ENCODE measurements around the gene CLIC4. TPM values are rescaled to one million over a fixed set of nuclear protein-coding genes. Genes with fewer than 3 reads are reported as not detected.

CLIC4 gene
- total RNA-seq, 1 donor from 2014 or later = 136 TPM

DNA sequence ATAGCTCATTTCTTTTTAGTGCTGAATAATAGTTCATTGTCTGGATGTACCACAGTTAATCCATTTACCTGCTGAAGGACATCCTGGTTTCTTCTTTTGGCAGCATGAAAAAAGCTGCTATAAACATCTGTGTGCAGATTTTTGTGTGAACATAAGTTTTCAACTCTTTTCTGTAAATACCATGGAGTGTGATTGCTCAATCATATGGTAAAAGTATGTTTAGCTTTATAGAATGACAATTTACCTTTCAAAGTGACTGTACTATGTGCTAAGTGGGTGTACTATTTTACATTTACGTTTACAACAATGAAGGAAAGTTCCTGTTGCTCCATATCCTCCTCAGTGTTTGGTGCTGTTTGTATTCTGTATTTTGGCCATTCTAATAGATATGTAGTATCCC lies 135.8 kb downstream of the CLIC4 start:
- H3K4me3 Mint-ChIP-seq = no peak overlapping the region
- H3K9me3 Mint-ChIP-seq = peaks cover 36% of the 10 kb centered on the region
- no peak for DNase-seq (ENCODE audit: low spot score in 2 of 2, unreplicated experiment in 2 of 2)
- H3K27ac Mint-ChIP-seq = no peak overlapping the region
- peaks cover 3% of the 10 kb centered on the region for H3K36me3 Mint-ChIP-seq
- peaks cover 28% of the 10 kb centered on the region for H3K27me3 Mint-ChIP-seq (ENCODE audit: low read depth)
- TF ChIP-seq, protein P1, sequence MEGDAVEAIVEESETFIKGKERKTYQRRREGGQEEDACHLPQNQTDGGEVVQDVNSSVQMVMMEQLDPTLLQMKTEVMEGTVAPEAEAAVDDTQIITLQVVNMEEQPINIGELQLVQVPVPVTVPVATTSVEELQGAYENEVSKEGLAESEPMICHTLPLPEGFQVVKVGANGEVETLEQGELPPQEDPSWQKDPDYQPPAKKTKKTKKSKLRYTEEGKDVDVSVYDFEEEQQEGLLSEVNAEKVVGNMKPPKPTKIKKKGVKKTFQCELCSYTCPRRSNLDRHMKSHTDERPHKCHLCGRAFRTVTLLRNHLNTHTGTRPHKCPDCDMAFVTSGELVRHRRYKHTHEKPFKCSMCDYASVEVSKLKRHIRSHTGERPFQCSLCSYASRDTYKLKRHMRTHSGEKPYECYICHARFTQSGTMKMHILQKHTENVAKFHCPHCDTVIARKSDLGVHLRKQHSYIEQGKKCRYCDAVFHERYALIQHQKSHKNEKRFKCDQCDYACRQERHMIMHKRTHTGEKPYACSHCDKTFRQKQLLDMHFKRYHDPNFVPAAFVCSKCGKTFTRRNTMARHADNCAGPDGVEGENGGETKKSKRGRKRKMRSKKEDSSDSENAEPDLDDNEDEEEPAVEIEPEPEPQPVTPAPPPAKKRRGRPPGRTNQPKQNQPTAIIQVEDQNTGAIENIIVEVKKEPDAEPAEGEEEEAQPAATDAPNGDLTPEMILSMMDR (IDR thresholded peaks at IDR 0.05; ENCODE audit: unreplicated experiment) = no peak
- no peaks in the 10 kb centered on the region for H3K4me1 Mint-ChIP-seq

DNA sequence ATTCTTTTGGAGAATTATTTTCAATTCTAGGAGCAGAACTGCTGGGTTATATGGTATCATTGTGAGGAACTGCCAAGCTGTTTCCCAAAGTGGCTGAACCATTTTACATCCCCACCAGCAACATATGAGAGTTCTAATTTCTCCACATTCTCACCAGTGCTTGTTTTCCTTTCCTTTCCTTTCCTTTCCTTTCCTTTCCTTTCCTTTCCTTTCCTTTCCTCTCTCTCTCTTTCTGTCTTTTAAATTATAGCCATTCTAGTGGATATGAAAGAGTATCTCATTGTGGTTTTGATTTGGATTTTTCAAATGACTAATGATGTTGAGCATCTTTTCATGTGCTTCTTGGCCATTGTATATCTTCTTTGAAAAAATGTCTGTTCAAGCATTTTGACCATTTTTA lies 139.5 kb downstream of the CLIC4 start:
- Mint-ChIP-seq H3K36me3 (peaks cover 3% of the 10 kb centered on the region), H3K27me3 (ENCODE audit: low read depth) (peaks cover 29% of the 10 kb centered on the region), H3K27ac (no peak overlapping the region), H3K4me1 (no peaks in the 10 kb centered on the region), H3K4me3 (no peak overlapping the region), H3K9me3 (peaks cover 37% of the 10 kb centered on the region)
- TF ChIP-seq, protein P1 (IDR thresholded peaks at IDR 0.05; ENCODE audit: unreplicated experiment) = no peak
- no peak for DNase-seq (ENCODE audit: low spot score in 2 of 2, unreplicated experiment in 2 of 2)

GRCh38 chr1:24886241-24886640 lies 141.0 kb downstream of the CLIC4 start:
- Mint-ChIP-seq H3K36me3 (peaks cover 3% of the 10 kb centered on the region), H3K9me3 (peaks cover 39% of the 10 kb centered on the region), H3K4me1 (no peaks in the 10 kb centered on the region), H3K27ac (no peak overlapping the region), H3K4me3 (no peak overlapping the region), H3K27me3 (ENCODE audit: low read depth) (peaks cover 23% of the 10 kb centered on the region)
- TF ChIP-seq, protein P1 (IDR thresholded peaks at IDR 0.05; ENCODE audit: unreplicated experiment) = no peak
- DNase-seq (ENCODE audit: low spot score in 2 of 2, unreplicated experiment in 2 of 2) = no peak

GRCh38 chr1:24888061-24888970 lies 143.1 kb downstream of the CLIC4 start:
- Mint-ChIP-seq H3K9me3 (peaks cover 33% of the 10 kb centered on the region), H3K36me3 (peaks cover 7% of the 10 kb centered on the region), H3K27ac (no peak overlapping the region), H3K27me3 (ENCODE audit: low read depth) (peaks cover 12% of the 10 kb centered on the region), H3K4me1 (no peaks in the 10 kb centered on the region), H3K4me3 (no peak overlapping the region)
- no peak for DNase-seq (ENCODE audit: low spot score in 2 of 2, unreplicated experiment in 2 of 2)
- TF ChIP-seq, protein P1 (IDR thresholded peaks at IDR 0.05; ENCODE audit: unreplicated experiment) = no peak

DNA sequence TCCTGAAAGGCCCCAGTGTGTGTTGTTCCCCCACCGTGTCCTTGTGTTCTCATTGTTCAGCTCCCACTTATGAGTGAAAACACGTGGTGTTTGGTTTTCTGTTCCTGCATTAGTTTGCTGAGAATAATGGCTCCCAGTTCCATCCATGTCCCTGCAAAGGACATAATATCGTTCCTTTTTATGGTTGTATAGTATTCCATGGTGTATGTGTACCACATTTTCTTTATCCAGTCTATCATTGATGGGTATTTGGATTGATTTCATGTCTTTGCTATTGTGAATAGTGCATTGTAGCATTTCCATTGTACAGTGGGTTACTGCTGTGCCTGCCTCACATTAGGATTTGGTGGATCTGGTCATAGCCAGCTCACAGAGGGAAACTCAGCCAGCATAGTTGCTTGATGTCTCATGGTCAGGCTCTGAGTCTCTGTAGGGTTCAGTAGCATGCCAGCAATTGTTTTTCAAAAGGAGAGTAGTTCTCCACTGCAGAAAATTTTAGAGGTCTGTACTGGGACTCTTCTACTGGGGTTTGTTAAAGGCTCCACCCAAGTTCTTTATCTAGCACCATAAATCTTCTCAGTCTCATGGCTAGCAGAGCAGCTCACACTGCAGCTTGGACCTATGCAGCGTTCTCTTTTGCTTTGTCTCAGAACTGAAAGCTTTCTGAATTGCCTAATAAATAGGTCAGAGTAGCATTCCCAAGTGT lies 143.9 kb downstream of the CLIC4 start:
- TF ChIP-seq, protein P1 (IDR thresholded peaks at IDR 0.05; ENCODE audit: unreplicated experiment) = no peak
- H3K27me3 Mint-ChIP-seq (ENCODE audit: low read depth) = peaks cover 10% of the 10 kb centered on the region
- peaks cover 25% of the 10 kb centered on the region for H3K9me3 Mint-ChIP-seq
- DNase-seq (ENCODE audit: low spot score in 2 of 2, unreplicated experiment in 2 of 2) = no peak
- H3K36me3 Mint-ChIP-seq = peaks cover 7% of the 10 kb centered on the region
- H3K4me1 Mint-ChIP-seq = no peaks in the 10 kb centered on the region
- H3K4me3 Mint-ChIP-seq = no peak overlapping the region
- H3K27ac Mint-ChIP-seq = no peak overlapping the region
